NCI-H2171 treated with DMSO at 0.1 percent for 48 hours (cell line): ENCODE results near the gene BATF3.

Experiments used
- DNase-seq: peaks from one replicate; lab custom pipeline; 2025; lab: John Stamatoyannopoulos, UW

The BATF3 gene

GRCh38 chr1:212703991-212704564, 4.4 kb upstream of the BATF3 start:
- DNase-seq, result no peak

GRCh38 chr1:212702672-212703071, 3.0 kb upstream of the BATF3 start:
- no peak for DNase-seq

- no peak for DNase-seq
Observed at GRCh38 chr1:212701910-212702309, 2.3 kb upstream of the BATF3 start.

- DNase-seq, result no peak
Observed at GRCh38 chr1:212700892-212701819, 1.5 kb upstream of the BATF3 start.

GRCh38 chr1:212700223-212700891, 717 bp upstream of the BATF3 start:
- DNase-seq, result peak; percentile 50

- DNase-seq, result peak; percentile 74
Observed at GRCh38 chr1:212699104-212699624, 476 bp downstream of the BATF3 start.

- DNase-seq, result no peak
Observed at GRCh38 chr1:212698467-212699103, 1.1 kb downstream of the BATF3 start.

GRCh38 chr1:212696721-212697331, 2.8 kb downstream of the BATF3 start:
- no peak for DNase-seq

- no peak for DNase-seq
Observed at GRCh38 chr1:212692774-212693644, 6.6 kb downstream of the BATF3 start.

- no peak for DNase-seq
Observed at GRCh38 chr1:212691561-212692071, 8.0 kb downstream of the BATF3 start.

GRCh38 chr1:212690816-212691403, 8.7 kb downstream of the BATF3 start:
- no peak for DNase-seq

GRCh38 chr1:212689758-212690529, 9.7 kb downstream of the BATF3 start:
- no peak for DNase-seq

- DNase-seq, result no peak
Observed at GRCh38 chr1:212689196-212689725, 10.4 kb downstream of the BATF3 start.

GRCh38 chr1:212688341-212689047, 11.1 kb downstream of the BATF3 start:
- no peak for DNase-seq

- DNase-seq, result no peak
Observed at GRCh38 chr1:212687811-212688210, 11.8 kb downstream of the BATF3 start.

- DNase-seq, result no peak
Observed at GRCh38 chr1:212686591-212686990, 13.0 kb downstream of the BATF3 start.

GRCh38 chr1:212686069-212686468, 13.6 kb downstream of the BATF3 start:
- no peak for DNase-seq

- DNase-seq, result no peak
Observed at GRCh38 chr1:212685429-212685828, 14.2 kb downstream of the BATF3 start.
